Measurements from ENCODE around the gene PITPNM3. TPM values are rescaled to one million over a fixed set of nuclear protein-coding genes. Genes with fewer than 3 reads are reported as not detected.

PITPNM3 gene
- total and polyA plus RNA-seq, 2 of the 8 experiments (the other 6 are each of a cell fraction or from before 2014, with no cell fraction given): 1.7 to 3.1 TPM

GRCh38 chr17:6580625-6581024, 24.3 kb upstream of the PITPNM3 start (continued):
- TF ChIP-seq CHD7 (IDR thresholded peaks at IDR 0.05; ENCODE audit: insufficient replicate concordance, low read length) (no peak), ASH2L (IDR thresholded peaks at IDR 0.05; ENCODE audit: low read length) (no peak), ATF2 (IDR thresholded peaks at IDR 0.05; ENCODE audit: low read length) (no peak), TBP (IDR thresholded peaks at IDR 0.05; ENCODE audit: low read depth, low read length) (no peak), RAD21 (IDR thresholded peaks at IDR 0.05 in 1 of 2, conservative IDR thresholded peaks at IDR 0.05 in 1 of 2; ENCODE audit: low read depth in 2 of 2, low read length in 2 of 2) (no peak), BCL11A (IDR thresholded peaks at IDR 0.05; ENCODE audit: low read depth in 2 of 2, low read length in 2 of 2) (no peak), CHD1 (IDR thresholded peaks at IDR 0.05; ENCODE audit: low read depth, low read length) (no peak), JUND (IDR thresholded peaks at IDR 0.05; ENCODE audit: low read length) (no peak), TAF7 (optimal IDR thresholded peaks at IDR 0.05; ENCODE audit: borderline replicate concordance, low read depth, low read length) (no peak)
